ENCODE results near the gene ANGPTL4.
"Not testable (repeated sequence)": the region's sequence is repeated elsewhere in the genome, so short reads cannot be mapped to it uniquely, and the experiment has no call there.

Gene ANGPTL4

DNA sequence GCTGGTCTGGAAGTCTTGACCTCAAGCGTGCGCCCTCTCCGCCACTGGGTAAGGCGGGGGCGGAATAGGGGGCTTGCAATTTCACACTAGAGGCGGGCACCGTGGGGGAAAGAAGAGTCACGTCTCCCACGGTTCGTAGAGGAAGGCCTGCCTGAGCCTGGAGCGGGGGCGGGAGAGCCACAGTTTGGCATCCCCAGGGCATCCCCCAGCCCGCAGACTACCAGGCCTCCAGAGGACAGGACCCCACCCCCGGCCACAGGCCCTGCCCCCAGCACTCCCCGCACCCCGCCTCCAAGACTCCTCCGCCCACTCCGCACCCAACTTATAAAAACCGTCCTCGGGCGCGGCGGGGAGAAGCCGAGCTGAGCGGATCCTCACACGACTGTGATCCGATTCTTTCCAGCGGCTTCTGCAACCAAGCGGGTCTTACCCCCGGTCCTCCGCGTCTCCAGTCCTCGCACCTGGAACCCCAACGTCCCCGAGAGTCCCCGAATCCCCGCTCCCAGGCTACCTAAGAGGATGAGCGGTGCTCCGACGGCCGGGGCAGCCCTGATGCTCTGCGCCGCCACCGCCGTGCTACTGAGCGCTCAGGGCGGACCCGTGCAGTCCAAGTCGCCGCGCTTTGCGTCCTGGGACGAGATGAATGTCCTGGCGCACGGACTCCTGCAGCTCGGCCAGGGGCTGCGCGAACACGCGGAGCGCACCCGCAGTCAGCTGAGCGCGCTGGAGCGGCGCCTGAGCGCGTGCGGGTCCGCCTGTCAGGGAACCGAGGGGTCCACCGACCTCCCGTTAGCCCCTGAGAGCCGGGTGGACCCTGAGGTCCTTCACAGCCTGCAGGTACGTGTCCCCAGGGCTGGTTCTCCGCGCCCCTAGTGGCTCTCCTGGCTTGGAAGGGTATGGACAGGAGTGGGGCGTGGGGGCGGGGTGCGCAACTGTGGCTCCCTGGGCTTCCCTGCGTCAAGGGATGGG is at the start of gene ANGPTL4:
TSS of gene ANGPTL4 (plus strand) at position 353 of the 969 bp plus-strand sequence. CDS start at position 520, 167 bp downstream.
- DNase-seq, result no peak

DNA sequence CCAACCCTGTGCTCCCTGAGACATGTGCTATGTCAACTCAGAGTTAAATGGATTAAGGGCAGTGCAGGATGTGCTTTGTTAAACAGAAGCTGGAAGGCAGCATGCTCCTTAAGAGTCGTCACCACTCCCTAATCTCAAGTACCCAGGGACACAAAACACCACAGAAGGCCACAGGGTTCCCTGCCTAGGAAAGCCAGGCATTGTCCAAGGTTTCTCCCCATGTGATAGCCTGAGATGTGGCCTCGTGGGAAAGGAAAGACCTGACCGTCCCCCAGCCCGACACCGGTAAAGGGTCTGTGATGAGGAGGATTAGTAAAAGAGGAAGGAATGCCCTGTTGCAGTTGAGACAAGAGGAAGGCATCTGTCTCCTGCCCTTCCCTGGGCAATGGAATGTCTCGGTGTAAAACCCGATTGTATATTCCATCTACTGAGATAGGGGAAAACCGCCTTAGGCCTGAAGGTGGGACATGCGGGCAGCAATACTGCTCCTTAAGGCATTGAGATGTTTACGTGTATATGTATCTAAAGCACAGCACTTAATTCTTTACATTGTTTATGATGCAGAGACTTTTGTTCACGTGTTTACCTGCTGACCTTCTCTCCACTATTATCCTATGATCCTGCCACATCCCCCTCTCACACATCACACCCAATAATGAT is 48.8 kb upstream of the ANGPTL4 start:
- DNase-seq, result not testable (repeated sequence)

GRCh38 chr19:8316351-8317125 is 47.4 kb upstream of the ANGPTL4 start:
- no peak for DNase-seq

DNA sequence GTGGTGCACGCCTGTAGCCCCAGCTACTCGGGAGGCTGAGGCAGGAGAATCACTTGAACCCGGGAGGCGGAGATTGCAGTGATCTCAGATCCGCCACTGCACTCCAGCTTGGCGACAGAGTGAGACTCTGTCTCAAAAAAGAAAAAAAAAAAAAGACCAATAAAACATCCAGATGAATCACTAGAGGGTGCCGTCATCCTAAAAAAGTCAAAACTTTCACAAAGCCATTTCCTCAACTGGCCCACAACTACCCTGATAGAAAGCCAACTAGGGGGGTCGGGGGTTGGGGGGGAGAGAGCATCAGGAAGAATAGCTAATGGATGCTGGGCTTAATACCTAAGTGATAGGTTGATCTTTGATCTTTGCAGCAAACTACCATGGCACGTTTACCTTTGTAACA is 45.1 kb upstream of the ANGPTL4 start:
- not testable (repeated sequence) for DNase-seq

GRCh38 chr19:8319807-8320520 is 44.0 kb upstream of the ANGPTL4 start:
- no peak for DNase-seq

DNA sequence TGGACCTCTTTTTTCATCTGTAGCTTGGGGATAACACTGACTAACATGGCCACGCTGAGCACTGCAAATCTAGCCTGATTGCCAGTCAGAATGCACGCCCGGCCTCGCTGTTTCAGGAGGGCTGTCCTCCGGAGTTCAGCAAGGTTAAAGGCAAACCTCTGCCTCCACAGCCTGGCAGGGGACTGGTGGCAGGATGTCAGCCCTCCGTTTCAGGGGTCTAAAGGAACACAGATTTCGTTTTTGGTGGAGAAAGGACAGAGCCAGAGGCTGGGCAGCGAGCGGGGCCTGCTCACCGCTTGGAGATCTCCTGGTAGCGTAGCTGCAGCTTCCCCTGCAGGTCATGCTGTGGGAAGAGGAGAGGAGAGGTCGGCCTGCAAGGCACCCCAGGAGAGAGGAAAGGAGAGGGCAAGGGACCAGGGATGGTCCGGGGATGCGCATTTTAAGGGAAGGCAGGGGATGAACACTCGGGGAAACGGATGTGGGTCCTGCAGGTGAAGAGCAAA is 43.3 kb upstream of the ANGPTL4 start:
- no peak for DNase-seq

- peak; percentile 82 for DNase-seq
Observed at GRCh38 chr19:8321067-8321985, 42.6 kb upstream of the ANGPTL4 start, which contains the start of the genes NDUFA7 and RPS28. Gene NDUFA7 (minus strand): TSS chr19:8321375. CDS start chr19:8321358, 17 bp downstream. Gene RPS28 (plus strand): TSS chr19:8321496. CDS start chr19:8321531, 35 bp downstream.

DNA sequence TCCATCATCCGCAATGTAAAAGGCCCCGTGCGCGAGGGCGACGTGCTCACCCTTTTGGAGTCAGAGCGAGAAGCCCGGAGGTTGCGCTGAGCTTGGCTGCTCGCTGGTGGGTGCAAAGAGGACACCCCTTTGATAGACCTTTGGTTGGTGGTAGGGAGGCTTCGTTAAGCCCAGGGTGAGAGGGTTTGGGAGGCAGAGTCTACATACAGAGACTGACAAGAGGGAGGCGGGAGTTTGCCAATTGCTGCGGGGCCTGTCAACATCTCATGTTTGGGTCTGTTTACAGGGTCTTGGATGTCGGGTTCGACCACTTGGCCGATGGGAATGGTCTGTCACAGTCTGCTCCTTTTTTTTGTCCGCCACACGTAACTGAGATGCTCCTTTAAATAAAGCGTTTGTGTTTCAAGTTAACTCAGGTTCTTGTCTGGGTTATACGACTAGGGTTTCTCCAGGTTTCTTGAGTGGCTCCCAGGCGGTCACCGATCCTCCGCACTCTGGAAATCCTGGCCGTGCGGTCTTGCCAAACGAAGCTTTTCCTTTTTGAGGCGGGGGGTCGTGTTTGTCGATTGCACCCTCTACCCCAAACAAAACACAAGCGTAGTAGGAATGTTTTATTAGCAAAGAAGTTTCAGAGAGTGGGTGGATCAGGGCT is 41.8 kb upstream of the ANGPTL4 start:
- DNase-seq, result no peak

DNA sequence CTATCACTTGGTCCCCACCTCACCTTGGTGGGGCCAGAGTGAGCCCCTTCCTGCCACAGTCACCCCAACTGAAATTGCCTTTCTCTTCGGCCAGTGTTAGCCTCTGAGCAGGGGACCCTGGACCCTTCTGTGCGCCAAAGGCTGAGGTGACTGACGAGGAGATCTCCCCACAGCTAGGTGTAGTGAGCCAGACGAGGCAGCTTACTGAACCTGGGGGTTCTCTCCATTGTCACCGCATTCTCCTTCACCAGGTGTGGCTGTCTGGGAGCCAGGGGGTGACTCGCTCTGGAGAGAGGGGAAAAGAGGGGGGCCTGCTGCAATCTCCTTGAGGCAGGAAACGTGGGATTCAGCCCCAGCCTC is 41.3 kb upstream of the ANGPTL4 start:
- DNase-seq, result no peak

DNA sequence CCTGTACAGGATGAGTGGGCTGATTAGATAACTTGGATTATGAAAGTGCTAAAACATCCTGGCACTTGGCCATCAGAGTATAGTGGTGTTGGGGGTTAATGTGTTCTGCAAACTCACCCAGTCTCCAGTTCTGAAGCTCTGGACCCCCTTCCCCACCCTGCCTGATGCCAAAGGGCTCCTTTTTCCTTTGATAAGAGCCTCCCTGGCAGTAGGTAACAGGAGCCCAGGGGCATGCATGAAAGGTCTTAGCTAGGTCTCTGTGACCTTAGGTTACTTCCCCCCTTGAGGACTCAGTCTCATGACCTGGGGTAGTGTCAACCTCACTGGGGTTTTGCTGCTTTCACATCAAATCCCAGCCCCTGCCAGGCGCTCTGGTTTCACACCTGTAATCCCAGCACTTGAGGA is 40.2 kb upstream of the ANGPTL4 start:
- DNase-seq, result no peak

GRCh38 chr19:8324186-8325050 is 39.5 kb upstream of the ANGPTL4 start:
- no peak for DNase-seq

GRCh38 chr19:8325454-8325853 is 38.5 kb upstream of the ANGPTL4 start:
- no peak for DNase-seq

GRCh38 chr19:8329996-8330395 is 34.0 kb upstream of the ANGPTL4 start:
- no peak for DNase-seq

GRCh38 chr19:8331263-8331845 is 32.6 kb upstream of the ANGPTL4 start:
- no peak for DNase-seq

DNA sequence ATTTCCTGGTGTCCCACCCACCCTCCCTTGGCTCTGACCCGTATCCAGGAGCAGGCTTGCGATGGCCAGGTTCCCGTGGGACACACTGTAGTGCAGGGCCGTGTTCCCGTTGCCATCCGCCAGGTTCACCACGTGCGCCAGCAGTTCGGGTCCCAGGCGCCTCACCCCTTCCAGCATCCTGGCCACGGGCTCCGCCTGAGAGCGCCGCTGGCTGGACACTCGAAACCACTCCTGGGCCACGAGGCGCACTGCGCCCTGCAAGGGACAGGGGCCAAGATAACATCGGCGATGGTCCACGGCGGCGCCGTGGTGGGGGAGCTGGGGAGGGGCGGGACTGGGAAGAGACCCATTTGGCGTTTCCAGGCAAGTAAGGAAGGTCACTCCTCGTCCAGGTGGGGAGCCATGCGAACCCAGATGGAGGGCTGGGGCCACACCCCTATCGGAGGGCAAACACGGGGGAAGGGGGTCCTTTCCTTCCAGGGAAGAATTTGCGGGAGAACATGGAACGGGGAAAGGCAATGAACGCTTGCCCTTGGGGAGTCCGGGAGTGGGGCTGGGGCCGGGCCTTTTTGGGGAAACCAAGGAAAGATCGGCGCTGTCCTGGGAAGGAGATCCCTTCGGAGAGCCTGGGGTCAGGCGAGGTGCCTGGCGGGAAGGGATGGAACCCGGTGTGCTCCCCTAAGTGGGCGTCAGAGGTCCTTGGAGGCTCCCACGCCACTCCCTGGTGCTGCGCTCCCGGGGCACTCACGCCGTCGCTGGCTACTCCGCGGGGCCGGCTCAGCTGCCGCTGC is 30.8 kb upstream of the ANGPTL4 start:
- DNase-seq, result no peak

- no peak for DNase-seq
Observed at GRCh38 chr19:8333767-8334457, 30.0 kb upstream of the ANGPTL4 start.
